ENCODE measurements around the gene CDADC1.

CDADC1 gene

GRCh38 chr13:49247643-49248621 is at the start of gene CDADC1:
Gene CDADC1 (plus strand): TSS chr13:49247925. CDS start chr13:49248038, 113 bp downstream.
- DNase-seq, result peak; percentile 98

GRCh38 chr13:49206641-49207040 is 41.1 kb upstream of the CDADC1 start:
- no peak for DNase-seq

GRCh38 chr13:49208619-49209018 is 39.1 kb upstream of the CDADC1 start:
- no peak for DNase-seq

- no peak for DNase-seq
Observed at GRCh38 chr13:49210114-49210513, 37.6 kb upstream of the CDADC1 start.

- DNase-seq, result no peak
Observed at GRCh38 chr13:49210669-49211068, 37.1 kb upstream of the CDADC1 start.

DNA sequence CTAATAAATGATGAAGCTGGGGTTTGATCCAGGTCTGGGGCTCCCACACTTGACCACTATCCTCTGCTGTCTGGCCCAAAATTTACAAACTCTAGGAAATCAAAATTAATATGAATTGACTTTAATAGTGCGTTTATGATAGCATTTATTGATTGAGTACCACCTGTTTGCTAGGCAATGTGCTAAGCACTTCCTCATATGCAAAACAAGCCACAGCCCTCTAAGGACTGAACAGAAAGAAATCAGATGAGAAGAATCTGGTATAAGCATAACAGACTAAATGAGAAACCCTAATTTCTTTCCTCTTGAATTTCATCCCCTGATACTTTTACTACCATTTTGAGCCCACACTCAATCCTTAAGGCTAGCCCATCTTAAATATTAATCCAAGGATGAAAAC is 34.2 kb upstream of the CDADC1 start:
- no peak for DNase-seq

- no peak for DNase-seq
Observed at GRCh38 chr13:49213997-49214916, 33.5 kb upstream of the CDADC1 start.

- DNase-seq, result peak; percentile 84
Observed at GRCh38 chr13:49214917-49215376, 32.8 kb upstream of the CDADC1 start.

DNA sequence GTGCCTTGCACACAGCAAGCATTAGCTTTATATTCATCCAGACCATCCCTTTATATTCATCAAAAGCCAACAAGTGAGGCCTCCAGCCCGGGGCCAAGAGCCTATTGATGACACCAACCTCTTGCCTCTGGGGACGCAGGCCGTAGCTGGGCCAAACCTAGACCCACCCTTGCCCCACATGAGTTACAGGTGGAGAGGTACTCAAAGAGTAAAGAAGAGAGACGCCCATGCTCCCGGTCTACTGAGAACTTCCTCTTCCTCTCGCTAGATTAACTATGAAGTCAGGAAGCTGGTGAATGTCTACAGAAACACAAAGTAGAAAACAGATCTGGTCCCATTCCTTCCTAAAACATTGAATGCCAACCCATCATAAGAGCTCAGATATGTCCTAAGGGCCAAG is 31.4 kb upstream of the CDADC1 start:
- DNase-seq, result no peak

GRCh38 chr13:49217962-49218492 is 29.7 kb upstream of the CDADC1 start:
- DNase-seq, result no peak

- no peak for DNase-seq
Observed at GRCh38 chr13:49218493-49219051, 29.2 kb upstream of the CDADC1 start.

DNA sequence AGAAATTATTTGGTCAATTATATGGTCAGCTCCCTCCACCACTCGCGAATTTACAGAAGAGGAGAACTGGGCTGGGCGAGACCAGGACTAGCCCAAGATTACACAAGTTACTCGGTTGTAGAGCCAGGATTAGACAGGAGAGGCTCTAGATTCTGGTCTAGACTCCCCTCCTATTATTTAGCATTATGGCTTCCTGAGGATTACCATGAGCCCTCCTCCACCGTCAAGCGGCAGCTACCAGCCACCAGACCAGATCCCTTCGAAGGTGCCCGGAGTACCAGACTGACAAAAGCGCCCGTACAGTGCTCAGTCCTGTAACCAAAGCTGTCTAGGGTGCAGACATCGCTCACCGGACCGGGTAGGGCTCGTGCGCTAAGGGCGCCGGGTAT is 28.1 kb upstream of the CDADC1 start:
- no peak for DNase-seq

GRCh38 chr13:49220036-49220855 is 27.5 kb upstream of the CDADC1 start, which contains the start of gene MLNR:
Gene MLNR (plus strand): TSS chr13:49220338. CDS start chr13:49220338, 0 bp downstream.
- DNase-seq, result peak; percentile 52

- peak; percentile 18 for DNase-seq
Observed at GRCh38 chr13:49220856-49221589, 26.7 kb upstream of the CDADC1 start.

DNA sequence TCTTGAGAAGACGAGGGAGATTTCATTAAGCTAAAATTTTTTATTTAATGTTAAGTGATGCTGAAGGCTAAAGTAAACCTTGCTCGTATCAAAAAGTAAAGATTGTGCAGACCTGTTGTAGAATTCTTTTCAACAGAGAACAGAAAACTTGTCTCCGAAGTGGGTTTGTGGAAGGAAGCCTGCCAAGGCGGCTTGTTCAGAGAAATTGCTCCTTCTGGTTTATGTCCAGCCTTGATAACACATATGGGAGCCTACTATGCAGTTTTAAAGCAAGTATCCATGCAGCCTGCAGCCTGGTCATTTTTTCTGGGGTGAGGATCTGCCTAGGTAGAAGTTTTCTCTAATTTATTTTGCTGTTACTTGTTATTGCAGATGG is 26.1 kb upstream of the CDADC1 start:
- DNase-seq, result no peak

DNA sequence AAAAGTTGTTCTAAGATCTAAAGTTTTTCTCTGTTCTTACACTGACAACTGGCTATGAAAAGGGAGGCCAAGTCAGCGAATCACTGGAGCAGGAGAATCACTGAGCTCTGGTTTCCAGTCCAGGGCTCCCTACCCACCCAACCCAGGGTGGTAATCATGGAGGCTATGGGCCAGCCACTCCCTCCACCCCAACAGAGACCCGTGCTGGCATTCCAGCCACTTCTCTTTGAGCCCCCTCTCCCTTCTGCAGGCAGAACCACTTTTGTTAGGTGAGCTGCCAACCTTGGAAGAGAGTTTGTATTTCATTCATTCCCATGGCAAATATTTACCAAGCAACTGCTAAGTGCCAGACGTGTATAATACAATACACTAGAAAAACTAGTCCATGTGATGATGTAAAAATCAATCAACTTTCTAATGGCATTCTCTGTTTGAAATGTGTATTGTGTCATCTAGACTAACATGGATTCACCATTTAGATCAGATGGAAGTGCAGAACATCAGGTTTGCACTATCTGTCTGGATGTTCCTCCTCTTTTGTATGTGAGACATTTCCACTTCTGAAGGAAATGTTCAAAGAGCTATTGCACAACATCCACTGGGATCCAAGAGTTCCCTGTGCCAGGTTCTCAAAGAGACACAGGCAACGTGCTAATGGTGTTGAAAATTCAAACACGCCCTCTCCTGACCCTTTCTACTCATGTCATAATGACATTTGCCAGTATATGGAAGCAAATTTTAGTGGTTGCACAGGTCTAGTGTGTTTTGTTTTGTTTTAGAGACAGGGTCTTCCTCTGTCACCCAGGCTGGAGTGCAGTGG is 22.3 kb upstream of the CDADC1 start:
- DNase-seq, result no peak

DNA sequence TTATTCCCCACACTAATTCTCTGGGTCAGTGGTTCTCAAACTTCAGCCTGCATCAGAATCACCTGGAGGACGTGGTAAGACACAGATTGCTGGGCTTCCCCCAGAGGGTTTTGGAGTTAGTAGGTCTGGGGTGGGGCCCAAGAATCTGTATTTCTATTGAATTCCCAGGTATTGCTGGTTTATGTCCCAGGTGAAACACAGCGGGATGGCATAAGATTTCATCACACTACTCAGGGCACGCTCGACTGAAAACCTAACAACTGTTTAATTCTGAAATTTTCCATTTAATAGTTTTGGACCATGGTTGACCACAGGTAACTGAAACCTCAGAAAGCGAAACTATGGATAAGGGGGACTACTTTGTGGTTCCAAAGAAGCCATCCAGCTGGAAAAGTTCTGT is 21.1 kb upstream of the CDADC1 start:
- DNase-seq, result no peak

DNA sequence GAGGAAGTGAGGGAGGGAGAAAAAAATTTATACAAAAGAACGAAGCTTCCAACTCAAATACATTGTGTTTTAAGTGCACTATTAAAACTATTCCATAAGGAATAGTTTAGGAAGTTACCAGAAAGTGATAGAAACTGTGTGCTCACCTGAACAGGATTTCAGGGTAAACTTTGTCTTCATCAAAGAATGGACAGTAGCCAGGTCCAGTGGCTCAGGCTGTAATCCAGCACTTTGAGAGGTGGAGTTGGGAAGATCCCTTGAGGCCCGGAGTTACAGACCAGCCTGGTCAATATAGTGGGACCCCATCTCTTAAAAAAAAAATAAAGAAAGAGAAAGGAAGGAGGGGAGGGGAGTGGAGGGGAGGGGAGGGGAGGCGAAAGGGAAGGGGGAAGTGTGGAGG is 13.0 kb upstream of the CDADC1 start:
- DNase-seq, result no peak

- DNase-seq, result no peak
Observed at GRCh38 chr13:49235856-49236431, 11.8 kb upstream of the CDADC1 start.

- no peak for DNase-seq
Observed at GRCh38 chr13:49238621-49239020, 9.1 kb upstream of the CDADC1 start.
